Kidney (tissue), 22 donors: Measurements from ENCODE around the gene RRP7A. TPM values are rescaled to one million over a fixed set of nuclear protein-coding genes. Genes with fewer than 3 reads are reported as not detected.
"Not testable (repeated sequence)": the region's sequence is repeated elsewhere in the genome, so short reads cannot be mapped to it uniquely, and the experiment has no call there.

Experiments used
- DNase-seq, 5 donors: peaks; one replicate each; pipeline ENCODE4 v3.0.0-alpha.2; 2013 to 2020
- FAIRE-seq: peaks from 2 replicates; lab custom pipeline; 2012; peaks lifted over from hg19 to GRCh38; lab: Jason Lieb, UNC
- H3K27ac ChIP-seq, 2 donors: one replicate each; pipeline ENCODE4 v1.7.0; 2013; ENCODE audit warnings: low read depth in 2 of 2, low read length in 2 of 2, inconsistent platforms in 1 of 2
- H3K27me3 ChIP-seq: one replicate; pipeline ENCODE4 v1.7.1; 2013; ENCODE audit warnings: low read length, inconsistent platforms; ENCODE audit not compliant: control insufficient read depth, insufficient read depth
- H3K36me3 ChIP-seq, 3 donors: one replicate each; pipeline versions ENCODE4 v1.7.0 to v1.7.1; 2013; ENCODE audit warnings: low read length in 3 of 3, control low read depth in 1 of 3, inconsistent platforms in 1 of 3; ENCODE audit not compliant: insufficient read depth in 3 of 3, control insufficient read depth in 2 of 3
- H3K4me1 ChIP-seq, 3 donors: one replicate each; pipeline versions ENCODE4 v1.7.0 to v1.7.1; 2013; ENCODE audit warnings: low read length in 3 of 3, inconsistent platforms in 1 of 3, low read depth in 1 of 3; ENCODE audit not compliant: control insufficient read depth in 2 of 3, insufficient read depth in 2 of 3
- H3K4me3 ChIP-seq, 3 donors: one replicate each; pipeline versions ENCODE4 v1.7.0 to v1.8.1; 2013; ENCODE audit warnings: low read length in 3 of 3, control low read depth in 1 of 3, inconsistent platforms in 1 of 3
- H3K9ac ChIP-seq, 3 donors: one replicate each; pipeline versions ENCODE4 v1.7.0 to v1.7.1; 2013; ENCODE audit warnings: low read length in 3 of 3, control low read depth in 1 of 3, inconsistent platforms in 1 of 3
- H3K9me3 ChIP-seq, 3 donors: one replicate each; pipeline versions ENCODE4 v1.7.0 to v1.7.1; 2013; ENCODE audit warnings: low read length in 3 of 3, control low read depth in 1 of 3, inconsistent platforms in 1 of 3; ENCODE audit not compliant: control insufficient read depth in 2 of 3, insufficient read depth in 1 of 3
- CTCF ChIP-seq: IDR thresholded peaks from 3 replicates; pipeline ENCODE4 v1.5.1; 2012; ENCODE audit warnings: mild to moderate bottlenecking, moderate library complexity, borderline replicate concordance; ENCODE audit not compliant: insufficient read depth; ENCODE audit errors: extremely low read depth
- intact Hi-C: fragments of 100-400 bp; cut with DNase I; formaldehyde crosslinking; loops from one replicate; pipeline ENCODE4 v1.11.1; 2022
- long read RNA-seq, 10 donors: library from polyadenylated mRNA in 1 of 10; unstranded in 1 of 10; transcript quantifications; one replicate each; pipeline ENCODE4 v2.0.0 and lab custom pipeline, GENCODE V29; 2021 to 2026
- polyA plus RNA-seq: library from polyadenylated mRNA; stranded (reverse); fragments of 350-450 nt; fragmentation: Illumina TruSeq; extraction: RNeasy Lipid Tissue Mini Kit (QIAGEN cat#74804); gene quantifications from one replicate; pipeline ENCODE4 v1.2.3, GENCODE V29; 2014; ENCODE audit warnings: low read depth, low replicate concordance; ENCODE audit not compliant: insufficient read depth
- total RNA-seq: library from RNA; stranded (reverse); fragmentation: NEBNext Ultra II Directional; extraction: Animal tissue kit (Norgen Biotek cat#: 25700); gene quantifications from one replicate; pipeline ENCODE4 v1.2.1, GENCODE V29; 2021
- donor health status: control.
- donor health status: control.
- donor health status: control.
- donor health status: control.
- donor health status: control.
- donor health status: DM: yes; HTN: yes; CAD: no.
- donor health status: Normal renal cell carcinoma (clear cell type).

RRP7A gene, protein sequence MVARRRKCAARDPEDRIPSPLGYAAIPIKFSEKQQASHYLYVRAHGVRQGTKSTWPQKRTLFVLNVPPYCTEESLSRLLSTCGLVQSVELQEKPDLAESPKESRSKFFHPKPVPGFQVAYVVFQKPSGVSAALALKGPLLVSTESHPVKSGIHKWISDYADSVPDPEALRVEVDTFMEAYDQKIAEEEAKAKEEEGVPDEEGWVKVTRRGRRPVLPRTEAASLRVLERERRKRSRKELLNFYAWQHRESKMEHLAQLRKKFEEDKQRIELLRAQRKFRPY
- 35.2 TPM for total RNA-seq
- 26.3 TPM for polyA plus RNA-seq
- long read RNA-seq, donor 1, transcript RRP7A-201 (7 exons, 3,801 nt) = major isoform, 15 of 15 reads
- long read RNA-seq, donor 1, partial matches to known transcripts = 0 of 15 reads
- long read RNA-seq, donor 1, other reads (novel, unspliced or antisense) = 0 of 15 reads
- long read RNA-seq, donor 2, transcript RRP7A-201 (7 exons, 3,801 nt) = major isoform, 12 of 12 reads
- long read RNA-seq, donor 2, partial matches to known transcripts = 0 of 12 reads
- long read RNA-seq, donor 2, other reads (novel, unspliced or antisense) = 0 of 12 reads
- long read RNA-seq, donor 3, transcript RRP7A-201 (7 exons, 3,801 nt) = major isoform, 23 of 23 reads
- long read RNA-seq, donor 3, partial matches to known transcripts = 0 of 23 reads
- long read RNA-seq, donor 3, other reads (novel, unspliced or antisense) = 0 of 23 reads
- long read RNA-seq, donor 4, transcript RRP7A-201 (7 exons, 3,801 nt) = major isoform, 21 of 21 reads
- long read RNA-seq, donor 4, partial matches to known transcripts = 0 of 21 reads
- long read RNA-seq, donor 4, other reads (novel, unspliced or antisense) = 0 of 21 reads
- long read RNA-seq, donor 5, partial matches to known transcripts = 0 of 3 reads
- long read RNA-seq, donor 5, other reads (novel, unspliced or antisense) = 0 of 3 reads
- long read RNA-seq, donor 6, transcript RRP7A-201 (7 exons, 3,801 nt) = major isoform, 9 of 9 reads
- long read RNA-seq, donor 6, partial matches to known transcripts = 0 of 9 reads
- long read RNA-seq, donor 6, other reads (novel, unspliced or antisense) = 0 of 9 reads
- long read RNA-seq, donor 7, transcript RRP7A-201 (7 exons, 3,801 nt) = major isoform, 66 of 100 reads
- long read RNA-seq, donor 7, partial matches to known transcripts = 11 of 100 reads
- long read RNA-seq, donor 7, other reads (novel, unspliced or antisense) = 23 of 100 reads
- long read RNA-seq, donor 8, transcript RRP7A-201 (7 exons, 3,801 nt) = major isoform, 13 of 13 reads
- long read RNA-seq, donor 8, partial matches to known transcripts = 0 of 13 reads
- long read RNA-seq, donor 8, other reads (novel, unspliced or antisense) = 0 of 13 reads
- long read RNA-seq, donor 9, transcript RRP7A-201 (7 exons, 3,801 nt) = major isoform, 16 of 16 reads
- long read RNA-seq, donor 9, partial matches to known transcripts = 0 of 16 reads
- long read RNA-seq, donor 9, other reads (novel, unspliced or antisense) = 0 of 16 reads
- long read RNA-seq, donor 10, transcript RRP7A-201 (7 exons, 3,801 nt) = major isoform, 20 of 20 reads
- long read RNA-seq, donor 10, partial matches to known transcripts = 0 of 20 reads
- long read RNA-seq, donor 10, other reads (novel, unspliced or antisense) = 0 of 20 reads

DNA sequence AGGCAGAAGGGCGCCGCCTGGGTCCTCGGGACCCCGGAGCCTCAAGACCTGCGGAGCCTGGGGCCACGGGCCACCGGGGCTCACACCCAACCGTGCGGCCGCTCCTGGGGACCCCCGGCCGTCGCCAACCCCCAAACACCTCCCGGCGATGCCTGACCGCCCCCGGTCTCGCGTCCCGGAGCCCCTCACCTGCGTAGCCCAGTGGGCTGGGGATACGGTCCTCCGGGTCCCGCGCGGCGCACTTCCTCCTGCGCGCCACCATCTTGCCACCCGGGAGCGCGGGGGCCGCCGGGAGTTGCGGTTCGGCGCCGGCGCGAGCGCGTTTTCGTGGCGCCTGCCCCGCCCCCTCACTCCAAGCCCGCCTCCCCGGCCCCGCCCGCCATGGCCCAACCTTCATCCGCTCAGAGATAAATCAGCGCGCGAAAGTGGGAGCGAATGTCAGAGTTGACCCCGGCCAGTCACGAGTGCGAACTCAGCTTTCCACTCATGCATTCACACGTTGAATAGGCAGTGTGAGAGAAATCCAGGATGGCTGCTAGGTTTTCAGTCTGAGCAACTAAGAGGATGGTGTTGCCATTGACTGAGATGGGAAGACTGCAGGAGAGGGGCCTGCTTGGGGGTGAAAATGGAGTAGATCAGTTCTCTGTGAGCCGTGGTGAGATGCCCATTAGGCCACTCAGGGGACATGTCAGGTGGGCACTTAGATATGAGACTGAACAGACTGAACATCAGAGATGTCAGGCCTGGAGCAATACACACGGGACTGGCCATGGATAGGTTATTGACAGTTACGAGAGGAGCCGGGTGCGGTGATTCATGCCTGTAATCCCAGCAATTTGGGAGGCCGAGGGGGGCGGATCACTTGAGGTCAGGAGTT, at the start of gene RRP7A:
TSS of gene RRP7A (minus strand) at position 272 of the 877 bp plus-strand sequence. CDS start at position 262, 10 bp downstream.
- intact Hi-C loops = no loop called here
- Histone ChIP-seq H3K27me3 (no peaks in the 10 kb centered on the region), H3K4me3 (peak within 1 kb of the TSS; percentile 64 to 77 (median 67)), H3K9me3 (no peaks in the 10 kb centered on the region), H3K36me3 (no peaks in the 10 kb centered on the region), H3K9ac (peak within 1 kb of the TSS; percentile 41 to 63 (median 51)), H3K4me1 (peaks cover 0 to 5% (median 4%) of the 10 kb centered on the region in 3 donors), H3K27ac (peak within 1 kb of the TSS in 1 of 2 donors; percentile 60)
- no peak for TF ChIP-seq CTCF
- DNase-seq (peak; percentile 73 to 92 (median 84)), FAIRE-seq (no peak)

GRCh38 chr22:42567950-42568349, 48.4 kb upstream of the RRP7A start:
- H3K4me3 ChIP-seq, H3K9ac ChIP-seq, H3K9me3 ChIP-seq, H3K27ac ChIP-seq, H3K4me1 ChIP-seq, intact Hi-C loops, DNase-seq, H3K27me3 ChIP-seq, FAIRE-seq, H3K36me3 ChIP-seq: not testable (repeated sequence)

DNA sequence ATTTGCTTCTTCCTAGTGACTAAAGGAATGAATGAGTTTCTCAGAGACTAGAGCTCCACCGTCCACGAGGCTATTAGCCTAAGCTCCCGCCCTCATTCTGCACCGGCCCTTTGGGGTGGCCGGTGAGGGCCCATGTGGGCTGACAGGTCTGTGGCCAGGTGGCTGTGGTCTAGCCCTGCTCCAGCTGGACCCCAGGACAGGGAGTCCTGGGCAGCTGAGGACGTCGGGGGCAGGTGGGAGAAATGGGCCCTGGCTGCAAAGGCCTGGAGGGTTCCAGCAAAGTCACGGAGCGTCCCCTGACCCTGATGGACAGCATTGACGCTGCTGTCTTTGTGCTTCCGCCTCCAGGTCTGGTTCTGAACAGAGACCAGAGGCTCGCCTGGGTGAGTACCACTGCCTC, 46.4 kb upstream of the RRP7A start:
- no peak for TF ChIP-seq CTCF
- H3K27me3 ChIP-seq = no peaks in the 10 kb centered on the region
- intact Hi-C loops = no loop called here
- H3K4me3 ChIP-seq = no peak overlapping the region
- no peak overlapping the region for H3K27ac ChIP-seq
- no peaks in the 10 kb centered on the region for H3K9me3 ChIP-seq
- no peak overlapping the region for H3K9ac ChIP-seq
- no peaks in the 10 kb centered on the region for H3K36me3 ChIP-seq
- DNase-seq (no peak), FAIRE-seq (no peak)
- H3K4me1 ChIP-seq = peaks cover 0 to 9% (median 5%) of the 10 kb centered on the region in 3 donors
